ELR (cell line): ENCODE measurements around the gene EIF2AK3.
"Not testable (repeated sequence)": the region's sequence is repeated elsewhere in the genome, so short reads cannot be mapped to it uniquely, and the experiment has no call there.

ENCODE experiments used
- DNase-seq: peaks from one replicate; pipeline ENCODE4 v3.0.0-alpha.2; 2015; ENCODE audit warnings: low read depth

Gene EIF2AK3

GRCh38 chr2:88596141-88596830, 31.0 kb downstream of the EIF2AK3 start:
- DNase-seq, result no peak

DNA sequence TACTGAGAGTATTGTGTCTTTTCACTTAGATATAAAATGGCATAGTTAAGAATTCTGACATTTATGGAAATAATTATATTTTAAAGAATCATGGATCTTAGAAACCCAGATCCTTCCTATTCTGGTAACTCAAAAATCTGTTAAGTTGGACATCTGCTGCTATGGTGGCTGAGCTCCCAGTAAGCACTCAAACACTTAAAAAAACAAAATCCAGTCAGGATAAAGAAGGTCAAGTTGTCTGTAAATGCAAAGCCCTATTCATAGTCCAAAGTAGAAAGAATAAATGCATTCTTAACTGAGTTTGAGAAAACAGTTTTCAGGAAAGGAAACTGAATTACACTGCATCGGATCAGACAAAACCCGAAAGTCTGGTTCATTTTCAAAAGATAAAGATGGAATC, 35.6 kb downstream of the EIF2AK3 start:
- no peak for DNase-seq

GRCh38 chr2:88590998-88591613, 36.2 kb downstream of the EIF2AK3 start:
- DNase-seq, result peak; percentile 73

- no peak for DNase-seq
Observed at GRCh38 chr2:88585969-88586368, 41.3 kb downstream of the EIF2AK3 start.

GRCh38 chr2:88582030-88582429, 45.2 kb downstream of the EIF2AK3 start:
- peak; percentile 5 for DNase-seq

GRCh38 chr2:88580088-88580487, 47.2 kb downstream of the EIF2AK3 start:
- DNase-seq, result no peak

- no peak for DNase-seq
Observed at GRCh38 chr2:88575630-88576029, 51.6 kb downstream of the EIF2AK3 start.

DNA sequence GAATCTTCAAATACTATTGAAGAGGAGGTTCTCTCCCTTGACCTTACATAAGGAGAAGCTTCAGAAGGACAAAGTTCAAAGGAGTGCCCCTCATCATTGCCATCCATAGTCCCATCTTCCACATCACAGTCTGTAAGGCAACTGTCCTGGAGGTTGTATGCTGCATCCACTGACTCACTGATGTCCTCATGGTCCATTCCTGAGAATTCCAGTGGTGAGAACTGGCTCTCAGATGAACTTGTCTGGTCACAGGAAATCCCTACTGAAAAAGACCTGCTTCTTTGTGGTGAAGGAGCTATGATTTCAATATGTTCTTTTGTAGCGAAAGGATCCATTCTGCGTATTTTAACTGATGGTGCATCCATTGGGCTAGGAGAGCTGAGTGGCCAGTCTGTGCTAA, 52.2 kb downstream of the EIF2AK3 start:
- no peak for DNase-seq

- no peak for DNase-seq
Observed at GRCh38 chr2:88574445-88574844, 52.8 kb downstream of the EIF2AK3 start.

- DNase-seq, result no peak
Observed at GRCh38 chr2:88568179-88568578, 59.1 kb downstream of the EIF2AK3 start.

DNA sequence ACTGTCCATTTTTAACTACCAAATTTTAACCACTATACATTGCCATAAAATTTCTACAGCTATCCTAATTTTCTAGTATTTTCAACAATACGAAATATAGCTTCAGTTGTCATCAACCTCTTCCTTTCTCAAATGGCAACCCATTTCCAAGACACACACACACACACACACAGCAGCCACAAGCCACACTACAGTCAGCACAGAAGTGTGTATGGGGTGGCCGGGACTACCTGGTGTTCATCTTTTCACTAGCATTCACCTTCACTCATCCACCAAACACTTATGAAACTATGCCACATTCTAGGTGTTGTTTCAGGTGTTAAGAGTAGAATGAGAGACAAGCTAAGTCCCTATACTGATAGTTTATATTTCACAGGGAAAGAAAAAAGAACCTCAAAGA, 62.9 kb downstream of the EIF2AK3 start:
- no peak for DNase-seq

- DNase-seq, result no peak
Observed at GRCh38 chr2:88563129-88563528, 64.1 kb downstream of the EIF2AK3 start.

DNA sequence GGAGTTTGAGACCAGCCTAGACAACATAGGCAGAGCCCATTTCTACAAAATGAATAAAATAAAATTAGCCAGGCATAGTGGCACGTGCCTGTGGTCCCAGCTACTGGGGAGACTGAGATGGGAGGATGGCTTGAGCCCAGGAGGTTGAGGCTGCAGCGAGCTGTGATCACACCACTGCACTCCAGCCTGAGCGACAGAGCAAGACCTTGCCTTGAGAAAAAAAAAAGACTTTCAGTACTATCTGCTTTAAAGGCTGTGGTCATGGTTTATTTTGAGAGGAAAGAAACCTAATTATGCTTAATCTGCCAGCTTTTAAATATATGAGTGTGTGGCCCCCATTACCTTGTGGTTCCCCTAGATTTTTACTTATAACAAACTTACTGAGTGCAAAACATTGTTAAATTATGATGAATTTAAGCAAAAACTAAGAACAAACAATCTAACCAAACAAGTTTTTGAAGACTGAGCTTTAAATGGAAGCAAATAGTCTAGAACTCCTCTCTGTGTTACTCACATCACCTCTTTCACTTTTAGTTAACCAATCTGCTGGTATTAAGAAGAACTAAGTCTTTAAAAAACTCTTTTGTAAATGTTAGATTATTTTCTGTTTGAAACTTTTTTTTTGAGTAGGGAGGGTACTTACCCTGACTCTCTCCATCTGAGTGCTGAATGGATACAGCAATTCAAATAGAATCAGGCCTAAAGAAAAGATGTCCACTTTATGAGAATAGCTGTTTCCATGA, 65.4 kb downstream of the EIF2AK3 start:
- DNase-seq, result no peak

DNA sequence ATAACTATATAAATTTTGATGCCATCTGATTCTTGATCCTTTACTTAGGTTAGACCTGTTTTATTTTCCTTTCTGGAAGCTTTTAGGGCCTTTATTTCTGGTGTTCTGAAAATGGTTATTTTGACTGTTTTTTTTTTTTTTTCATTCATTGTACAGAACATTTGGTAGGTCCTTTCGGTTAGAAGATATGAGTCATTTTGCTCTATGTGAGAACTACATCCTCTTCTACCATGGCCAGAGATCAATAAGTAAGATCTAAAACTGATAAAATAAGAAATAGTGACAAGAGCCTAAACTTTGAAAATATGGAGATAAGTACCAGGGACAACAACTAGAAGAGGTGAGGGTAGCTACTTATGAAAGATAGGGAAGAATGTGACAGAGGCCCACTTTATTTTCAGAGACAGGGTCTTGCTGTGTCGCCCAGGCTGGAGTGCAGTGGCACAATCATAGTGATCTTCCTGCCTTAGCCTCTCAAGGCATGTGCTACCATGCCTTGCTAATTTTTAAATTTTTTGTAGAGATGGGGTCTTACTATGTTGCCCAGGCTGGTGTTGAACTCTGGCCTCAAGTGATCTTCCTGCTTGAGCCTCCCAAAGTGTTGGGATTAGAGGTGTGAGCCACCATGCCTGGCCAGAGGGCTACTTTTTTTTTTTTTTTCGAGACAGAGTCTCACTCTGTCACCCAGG, 66.5 kb downstream of the EIF2AK3 start:
- DNase-seq, result no peak

GRCh38 chr2:88557290-88557689, 70.0 kb downstream of the EIF2AK3 start:
- DNase-seq, result no peak

- DNase-seq, result no peak
Observed at GRCh38 chr2:88556026-88556425, 71.2 kb downstream of the EIF2AK3 start.

GRCh38 chr2:88554189-88554588, 73.1 kb downstream of the EIF2AK3 start:
- peak; percentile 16 for DNase-seq

DNA sequence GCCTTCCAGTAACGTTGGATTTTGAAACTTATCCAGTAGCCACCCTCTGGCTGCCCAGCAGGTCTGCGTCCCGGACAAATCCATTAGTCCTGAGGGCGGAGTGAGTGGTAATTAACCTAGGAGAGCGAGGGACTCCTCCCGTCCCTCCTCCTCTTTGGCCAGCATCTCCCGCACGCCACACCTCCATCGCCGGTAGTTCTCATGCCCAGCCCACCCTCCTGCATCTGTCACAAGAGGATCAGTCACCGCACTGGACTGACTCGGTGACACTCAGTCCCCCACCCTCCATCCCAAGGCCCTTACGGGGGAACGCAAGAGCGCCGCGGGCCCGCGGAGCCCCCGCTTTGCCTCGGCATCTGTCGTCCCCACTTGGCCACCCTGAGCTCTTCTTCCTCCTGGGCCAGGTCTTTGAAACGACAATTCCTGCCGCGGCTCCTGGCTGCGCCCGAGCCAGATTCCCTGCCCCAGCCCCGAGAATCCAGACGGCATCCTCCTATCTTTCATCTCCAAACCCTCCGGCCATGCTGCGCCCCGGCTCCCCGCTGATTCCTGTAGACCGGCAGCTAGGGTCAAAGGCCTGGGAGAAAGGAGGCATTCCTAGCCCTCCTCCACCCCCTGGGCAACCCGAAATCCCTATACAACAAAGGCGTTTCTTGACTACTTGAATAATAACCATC, 77.5 kb downstream of the EIF2AK3 start:
- peak; percentile 17 for DNase-seq

GRCh38 chr2:88546291-88546690, 81.0 kb downstream of the EIF2AK3 start:
- not testable (repeated sequence) for DNase-seq

DNA sequence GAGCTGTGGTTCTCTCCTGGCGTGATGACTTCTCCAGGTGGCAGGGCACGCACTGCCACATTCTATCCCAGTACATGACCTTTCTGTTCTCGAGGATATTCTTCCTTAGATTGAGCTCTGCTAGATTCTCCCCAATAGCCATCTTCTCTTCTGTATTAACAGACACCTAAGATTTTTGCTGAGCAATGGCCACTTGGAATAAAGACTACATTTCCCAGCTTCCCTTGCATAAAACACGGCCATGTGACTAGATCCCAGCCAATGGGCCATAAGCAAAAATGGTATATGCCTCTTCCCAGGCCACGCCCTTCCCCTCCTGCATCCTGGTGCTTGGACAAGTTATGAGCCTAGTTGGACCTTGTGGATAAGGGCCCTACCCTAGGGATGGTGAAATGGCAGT, 82.1 kb downstream of the EIF2AK3 start:
- DNase-seq, result peak; percentile 74

- no peak for DNase-seq
Observed at GRCh38 chr2:88543541-88544057, 83.7 kb downstream of the EIF2AK3 start.

DNA sequence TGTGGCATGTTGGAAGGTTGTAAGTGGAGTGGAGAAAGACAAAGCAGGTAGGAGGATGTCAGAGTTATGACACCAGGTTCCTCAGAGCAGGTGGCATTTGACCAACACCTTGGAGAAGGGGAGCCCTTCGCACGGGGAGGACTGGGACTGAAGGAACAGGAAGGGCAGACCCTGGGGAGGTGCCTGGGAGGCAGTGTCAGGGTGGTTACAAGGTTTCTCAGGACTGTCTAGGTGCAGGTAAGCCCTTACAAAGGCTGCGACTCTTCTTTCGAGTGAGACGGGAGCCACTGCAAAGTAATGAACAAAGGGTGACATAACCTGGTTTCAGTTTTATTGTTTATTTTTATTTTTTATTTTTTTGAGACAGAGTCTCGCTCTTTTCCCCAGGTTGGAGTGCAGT, 84.6 kb downstream of the EIF2AK3 start:
- no peak for DNase-seq
